Lung microvascular endothelial cell (primary cell): ENCODE measurements around the gene CNFN. TPM values are rescaled to one million over a fixed set of nuclear protein-coding genes. Genes with fewer than 3 reads are reported as not detected.
A peak's percentile ranks its signal among the peaks of the same experiment; 100 is the strongest.

Source experiments
- DNase-seq, 2 donors: peaks; one replicate each; pipeline versions ENCODE4 v3.0.0 to v3.0.0-alpha.2; 2010; ENCODE audit warnings: low read depth in 2 of 2
- total RNA-seq: library from RNA; depleted of rRNA; stranded (reverse); fragments of >200 nt; gene quantifications from 2 replicates; pipeline ENCODE4 v1.2.1, GENCODE V29; 2014

Gene CNFN
- total RNA-seq, 1 donor from 2014 or later = not detected

DNA sequence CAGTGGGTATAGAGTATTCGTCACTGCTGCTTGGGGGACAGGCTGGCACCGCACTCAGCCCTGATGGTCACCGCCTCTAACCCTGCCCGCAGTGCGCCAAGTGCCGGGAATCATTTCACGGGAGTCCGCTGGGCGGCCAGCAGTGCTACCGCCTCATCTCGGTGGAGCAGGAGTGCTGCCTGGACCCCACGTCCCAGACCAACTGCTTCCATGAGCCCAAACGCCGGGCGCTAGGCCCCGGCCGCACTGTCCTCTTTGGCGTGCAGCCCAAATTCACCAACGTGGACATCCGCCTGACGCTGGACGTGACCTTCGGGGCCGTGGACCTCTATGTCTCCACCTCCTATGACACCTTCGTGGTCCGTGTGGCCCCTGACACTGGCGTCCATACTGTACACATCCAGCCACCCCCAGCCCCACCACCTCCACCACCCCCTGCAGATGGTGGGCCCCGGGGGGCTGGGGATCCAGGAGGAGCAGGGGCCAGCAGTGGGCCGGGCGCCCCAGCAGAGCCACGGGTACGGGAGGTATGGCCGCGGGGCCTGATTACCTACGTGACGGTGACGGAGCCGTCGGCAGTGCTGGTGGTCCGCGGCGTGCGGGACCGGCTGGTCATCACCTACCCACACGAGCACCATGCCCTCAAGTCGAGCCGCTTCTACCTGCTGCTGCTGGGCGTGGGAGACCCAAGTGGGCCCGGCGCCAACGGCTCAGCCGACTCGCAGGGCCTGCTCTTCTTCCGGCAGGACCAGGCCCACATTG lies 14.5 kb downstream of the CNFN start:
- DNase-seq = no peak

DNA sequence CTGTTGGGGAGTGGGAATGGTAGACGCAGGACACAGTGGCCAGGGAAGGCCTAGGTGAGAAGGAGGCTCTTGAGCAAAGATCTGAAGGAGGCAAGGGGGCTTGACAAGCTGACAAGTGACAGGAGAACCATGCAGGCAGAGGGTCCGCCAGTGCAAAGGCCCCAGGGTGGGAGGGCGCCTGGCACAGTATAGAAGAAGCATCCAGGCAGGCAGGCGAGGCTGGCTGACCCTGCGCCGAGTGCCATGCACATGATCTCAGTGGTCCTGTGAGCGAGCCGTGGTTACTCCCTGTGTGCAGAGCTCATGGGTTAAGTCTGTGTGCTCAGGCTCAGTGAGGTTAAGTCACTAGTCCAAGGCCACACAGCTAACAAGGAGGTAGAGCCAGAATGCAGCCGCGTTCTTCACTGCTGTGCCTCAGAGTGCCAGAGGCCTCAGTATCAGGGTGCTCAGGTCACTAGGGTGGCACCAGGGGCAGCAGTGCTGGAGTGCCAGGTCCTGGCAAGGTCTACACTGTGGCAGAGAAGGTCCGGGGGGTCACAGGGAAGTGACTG lies 15.2 kb downstream of the CNFN start:
- no peak for DNase-seq

DNA sequence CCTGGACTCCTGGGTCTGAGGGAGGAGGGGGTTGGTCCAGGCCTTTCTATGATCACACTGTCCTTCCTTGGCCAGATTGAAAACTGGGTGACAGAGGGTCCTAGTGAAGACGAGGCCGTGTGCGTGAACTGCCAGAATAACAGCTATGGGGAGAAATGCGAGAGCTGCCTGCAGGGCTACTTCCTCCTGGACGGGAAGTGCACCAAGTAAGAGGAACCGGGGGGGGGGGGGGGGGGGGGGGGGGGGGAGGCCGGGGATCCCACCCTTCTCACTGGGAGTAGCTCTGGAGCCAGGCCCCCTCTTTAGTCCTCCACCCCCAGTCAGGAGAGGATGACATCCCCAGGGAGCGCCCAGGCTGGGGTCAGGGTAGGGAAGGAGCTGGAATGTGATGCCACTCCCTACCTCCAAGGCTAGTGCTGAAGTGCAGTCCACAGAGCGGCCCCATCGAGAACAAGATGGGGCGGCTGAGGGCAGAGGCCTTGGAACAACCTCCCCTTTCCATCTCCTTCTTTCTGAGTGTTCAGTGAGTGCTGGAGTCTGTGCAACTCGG lies 19.4 kb downstream of the CNFN start:
- peak in 1 of 2 donors; percentile 31 for DNase-seq

- DNase-seq = no peak
Measured at GRCh38 chr19:42370068-42370520, 20.0 kb downstream of the CNFN start.

DNA sequence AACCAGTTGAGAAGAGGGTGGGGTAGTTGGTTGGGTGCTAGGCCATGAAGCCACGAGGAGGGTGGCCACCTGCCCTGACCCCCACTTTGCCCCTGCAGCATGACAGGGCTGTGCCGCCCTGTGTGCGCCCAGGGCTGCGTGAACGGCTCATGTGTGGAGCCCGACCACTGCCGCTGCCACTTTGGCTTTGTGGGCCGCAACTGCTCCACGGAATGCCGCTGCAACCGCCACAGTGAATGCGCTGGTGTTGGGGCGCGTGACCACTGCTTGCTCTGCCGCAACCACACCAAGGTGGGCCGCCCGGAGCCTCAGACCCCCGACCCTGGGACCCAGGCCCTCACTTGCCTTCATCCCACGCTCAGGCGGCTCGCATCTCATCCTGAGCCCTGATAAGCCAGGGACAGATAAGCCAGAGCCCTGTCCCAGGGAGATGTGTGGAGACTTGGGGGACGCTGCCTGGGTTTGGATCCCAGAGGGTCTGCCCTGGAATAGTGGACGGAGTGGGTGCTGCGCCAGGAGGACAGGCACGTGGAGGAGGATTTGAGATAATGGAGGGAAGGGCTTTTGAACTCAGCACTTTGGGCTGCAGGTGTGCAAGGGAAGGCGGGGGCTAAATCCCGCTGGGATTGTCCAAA lies 20.5 kb downstream of the CNFN start:
- DNase-seq = no peak

GRCh38 chr19:42368765-42369164 lies 21.3 kb downstream of the CNFN start:
- no peak for DNase-seq

- DNase-seq = no peak
Measured at GRCh38 chr19:42368360-42368759, 21.7 kb downstream of the CNFN start.

- DNase-seq = no peak
Measured at GRCh38 chr19:42367929-42368328, 22.2 kb downstream of the CNFN start.

- DNase-seq = no peak
Measured at GRCh38 chr19:42366673-42367072, 23.4 kb downstream of the CNFN start.

- no peak for DNase-seq
Measured at GRCh38 chr19:42363614-42364346, 26.3 kb downstream of the CNFN start.

DNA sequence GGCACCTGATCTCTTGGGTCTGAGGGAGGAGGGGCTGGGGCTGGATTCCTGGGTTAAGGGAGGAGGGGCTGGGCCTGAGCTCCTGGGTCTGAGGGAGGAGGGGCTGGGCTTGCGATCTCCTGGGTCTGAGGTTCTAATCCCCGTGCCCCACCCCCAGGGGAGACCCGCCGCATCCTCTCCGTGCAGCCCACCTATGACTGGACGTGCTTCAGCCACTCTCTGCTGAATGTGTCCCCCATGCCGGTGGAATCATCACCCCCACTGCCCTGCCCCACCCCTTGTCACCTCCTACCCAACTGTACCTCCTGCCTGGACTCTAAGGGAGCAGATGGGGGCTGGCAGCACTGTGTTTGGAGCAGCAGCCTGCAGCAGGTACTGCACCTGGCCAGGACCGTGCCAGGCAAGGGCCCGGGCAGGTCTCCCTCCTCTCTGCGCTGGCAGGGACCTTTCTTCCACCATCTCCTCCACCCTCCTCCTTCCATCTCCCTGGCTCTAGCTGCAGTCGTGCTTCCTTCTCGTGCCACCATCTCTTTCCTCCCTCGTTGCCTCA lies 27.1 kb downstream of the CNFN start:
- no peak for DNase-seq

DNA sequence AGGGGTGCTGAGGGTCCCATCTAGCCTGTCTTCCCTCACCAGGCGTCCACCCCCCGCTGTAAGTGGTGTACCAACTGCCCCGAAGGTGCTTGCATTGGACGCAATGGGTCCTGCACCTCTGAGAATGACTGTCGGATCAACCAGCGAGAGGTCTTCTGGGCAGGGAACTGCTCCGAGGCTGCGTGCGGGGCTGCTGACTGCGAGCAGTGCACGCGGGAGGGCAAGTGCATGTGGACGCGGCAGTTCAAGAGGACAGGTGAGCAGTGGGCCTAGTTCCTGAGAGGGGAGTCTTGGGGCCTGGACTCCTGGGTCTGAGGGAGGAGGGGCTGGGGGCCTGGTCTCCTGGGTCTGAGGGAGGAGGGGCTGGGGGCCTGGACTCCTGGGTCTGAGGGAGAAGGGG lies 27.8 kb downstream of the CNFN start:
- no peak for DNase-seq

DNA sequence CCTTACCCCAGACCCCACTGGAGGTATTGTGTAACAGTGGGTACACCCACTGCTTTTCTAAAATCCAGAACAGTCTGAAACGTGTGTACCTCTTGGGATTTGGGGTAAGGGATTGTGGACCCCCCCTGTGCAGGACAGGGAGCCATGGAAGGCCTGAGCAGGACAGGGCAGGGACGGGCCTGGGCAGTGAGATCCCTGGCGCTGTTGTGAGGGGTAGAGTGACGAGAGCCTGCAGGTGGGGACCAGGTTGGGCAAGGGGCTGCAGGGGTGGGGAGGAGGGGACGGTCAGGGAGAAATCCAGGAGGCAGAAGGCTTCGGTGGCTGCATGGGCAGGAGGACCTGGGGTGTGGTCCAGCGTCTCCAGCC lies 28.6 kb downstream of the CNFN start:
- no peak for DNase-seq

GRCh38 chr19:42360787-42361544 lies 29.1 kb downstream of the CNFN start:
- no peak for DNase-seq

DNA sequence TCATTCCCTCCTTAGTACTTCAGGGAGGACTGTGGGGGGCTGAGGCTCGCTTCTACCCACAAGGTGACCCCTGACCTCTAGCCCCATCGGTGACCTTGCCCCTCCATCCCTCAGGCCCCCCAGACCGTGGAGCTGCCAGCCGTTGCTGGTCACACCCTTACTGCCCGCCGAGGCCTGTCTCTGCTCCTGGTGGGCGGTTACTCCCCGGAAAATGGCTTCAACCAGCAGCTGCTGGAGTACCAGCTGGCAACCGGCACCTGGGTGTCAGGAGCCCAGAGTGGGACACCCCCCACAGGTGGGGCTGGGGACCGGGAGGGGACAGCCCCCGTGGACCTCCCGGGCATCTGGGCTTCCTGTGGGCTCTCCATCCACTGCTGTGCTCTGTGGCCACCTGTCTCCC lies 32.8 kb downstream of the CNFN start:
- no peak for DNase-seq

- no peak for DNase-seq
Measured at GRCh38 chr19:42356686-42357085, 33.4 kb downstream of the CNFN start.

- no peak for DNase-seq
Measured at GRCh38 chr19:42355896-42356295, 34.2 kb downstream of the CNFN start.

DNA sequence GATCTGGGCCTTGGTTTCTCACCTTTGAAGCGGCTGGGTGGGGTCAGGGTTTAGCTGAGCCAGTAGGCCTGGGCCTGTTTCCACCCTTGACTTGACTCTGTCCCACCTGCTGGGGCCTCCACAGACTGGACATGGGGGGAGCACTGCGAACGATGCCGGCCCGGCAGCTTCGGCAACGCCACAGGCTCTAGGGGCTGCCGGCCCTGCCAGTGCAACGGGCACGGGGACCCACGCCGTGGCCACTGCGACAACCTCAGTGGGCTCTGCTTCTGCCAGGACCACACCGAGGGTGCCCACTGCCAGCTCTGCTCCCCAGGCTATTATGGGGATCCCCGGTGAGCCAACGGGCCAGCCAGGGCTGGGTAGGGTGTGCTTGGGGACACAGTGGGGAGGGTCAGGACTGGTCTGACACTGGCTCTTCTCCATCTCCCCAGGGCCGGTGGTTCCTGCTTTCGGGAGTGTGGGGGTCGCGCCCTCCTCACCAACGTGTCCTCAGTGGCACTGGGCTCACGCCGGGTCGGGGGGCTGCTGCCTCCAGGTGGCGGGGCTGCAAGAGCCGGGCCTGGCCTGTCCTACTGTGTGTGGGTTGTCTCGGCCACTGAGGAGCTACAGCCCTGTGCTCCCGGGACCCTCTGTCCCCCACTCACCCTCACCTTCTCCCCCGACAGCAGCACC lies 36.6 kb downstream of the CNFN start:
- DNase-seq = no peak

DNA sequence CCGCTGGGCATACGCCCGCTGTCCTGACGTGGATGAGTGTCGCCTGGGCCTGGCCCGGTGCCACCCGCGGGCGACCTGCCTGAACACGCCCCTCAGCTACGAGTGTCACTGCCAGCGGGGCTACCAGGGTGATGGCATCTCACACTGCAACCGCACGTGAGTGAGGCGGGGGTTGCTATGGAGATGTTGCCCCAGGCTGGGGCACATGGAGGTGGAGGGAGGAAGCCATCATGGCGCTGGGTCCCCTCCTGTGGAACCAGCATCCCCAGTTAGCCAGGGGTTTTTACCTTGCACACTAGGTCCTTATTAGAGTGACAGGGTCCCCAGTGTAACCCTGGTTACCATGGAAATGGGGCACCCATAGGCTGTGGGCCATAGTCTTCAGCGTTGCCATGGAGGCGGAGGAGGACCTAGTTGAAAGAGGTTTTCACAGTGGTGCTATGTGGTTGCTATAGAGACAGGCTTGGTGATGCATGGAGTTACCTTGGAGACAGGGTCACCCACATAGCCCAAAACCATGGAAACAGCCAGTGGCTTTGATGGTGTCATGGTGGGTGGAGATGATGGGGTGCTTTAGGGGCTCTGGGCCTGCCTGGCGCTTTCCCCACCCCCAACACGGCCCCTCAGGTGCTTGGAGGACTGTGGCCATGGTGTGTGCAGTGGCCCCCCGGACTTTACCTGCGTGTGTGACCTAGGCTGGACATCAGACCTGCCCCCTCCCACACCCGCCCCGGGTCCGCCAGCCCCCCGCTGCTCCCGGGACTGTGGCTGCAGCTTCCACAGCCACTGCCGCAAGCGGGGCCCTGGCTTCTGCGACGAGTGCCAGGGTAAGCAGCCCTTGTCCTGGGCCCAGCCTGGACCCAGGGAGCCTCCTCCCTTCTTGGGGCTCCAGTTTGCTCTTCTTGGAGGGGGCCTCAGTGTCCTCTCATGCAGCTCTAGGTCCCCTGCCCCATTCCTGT lies 37.5 kb downstream of the CNFN start:
- no peak for DNase-seq
